Esophagus muscularis mucosa (tissue), 4 donors: ENCODE measurements around the gene CTIF. TPM values are rescaled to one million over a fixed set of nuclear protein-coding genes. Genes with fewer than 3 reads are reported as not detected.
"Not testable (repeated sequence)": the region's sequence is repeated elsewhere in the genome, so short reads cannot be mapped to it uniquely, and the experiment has no call there.

Source experiments
- DNase-seq: peaks from one replicate; pipeline ENCODE4 v3.0.0-alpha.2; 2017; ENCODE audit errors: extremely low spot score
- H3K27ac ChIP-seq, 4 donors: fragments of 200-600 bp; sonication (generic); replicated peaks in 1 of 4; 1 replicate in 3 of 4; 2 replicates in 1 of 4; pipeline ENCODE4 v1.5.1; 2016 to 2019; ENCODE audit warnings: mild to moderate bottlenecking in 1 of 4
- H3K27me3 ChIP-seq, 4 donors: fragments of 200-600 bp; sonication (generic); one replicate each; pipeline versions ENCODE4 v1.5.1 to v1.6.0; 2016 to 2019
- H3K36me3 ChIP-seq, 4 donors: fragments of 200-600 bp; sonication (generic); one replicate each; pipeline ENCODE4 v1.5.1; 2016 to 2019
- H3K4me1 ChIP-seq, 4 donors: fragments of 200-600 bp; sonication (generic); one replicate each; pipeline ENCODE4 v1.5.1; 2016 to 2019
- H3K4me3 ChIP-seq, 4 donors: fragments of 200-600 bp; sonication (generic); 1 replicate in 2 of 4; 2 replicates in 2 of 4; pipeline ENCODE4 v1.5.1; 2016 to 2019; ENCODE audit warnings: mild to moderate bottlenecking in 4 of 4, moderate library complexity in 1 of 4
- H3K9me3 ChIP-seq, 4 donors: fragments of 200-600 bp; sonication (generic); 1 replicate in 3 of 4; 2 replicates in 1 of 4; pipeline ENCODE4 v1.5.1; 2016 to 2019
- EP300 ChIP-seq: sonication (generic); formaldehyde crosslinking; IDR thresholded peaks from one replicate; pipeline ENCODE4 v1.6.1; 2017; ENCODE audit warnings: antibody characterized with exemption
- POLR2A ChIP-seq: fragments of 450-650 bp; IDR thresholded peaks from one replicate; pipeline ENCODE4 v1.6.1; 2017; ENCODE audit warnings: antibody characterized with exemption, moderate library complexity, mild to moderate bottlenecking, low read depth
- POLR2AphosphoS5 ChIP-seq, 2 donors: sonication (generic); formaldehyde crosslinking; IDR thresholded peaks; one replicate each; pipeline ENCODE4 v1.6.1; 2017; ENCODE audit warnings: antibody characterized with exemption in 2 of 2
- WGBS: methylation state at CpG from one replicate; pipeline ENCODE4 v1.1.5; 2018; 5-methylcytosine and 5-hydroxymethylcytosine counted together
- intact Hi-C: fragments of 100-400 bp; cut with DNase I; formaldehyde crosslinking; loops from one replicate; pipeline ENCODE4 v1.15.1; 2023
- total RNA-seq, 4 donors: library from RNA; depleted of rRNA; stranded (reverse); fragments of >200 nt; gene quantifications; one replicate each; pipeline versions ENCODE4 v1.1.0 to v1.2.1, GENCODE V29; 2016
- TF ChIP-seq, protein P1 (sequence below), 3 experiments: fragments of 200-600 bp in 2 of 3; fragments of 450-650 bp in 1 of 3; sonication (generic) in 2 of 3; IDR thresholded peaks; one replicate each; pipeline ENCODE4 v1.5.1; 2017 to 2019; ENCODE audit warnings: antibody characterized with exemption in 3 of 3, mild to moderate bottlenecking in 2 of 3, moderate library complexity in 1 of 3

The CTIF gene
- total RNA-seq, 4 donors from 2014 or later, result 63.1 to 137 (median 87.7) TPM

DNA sequence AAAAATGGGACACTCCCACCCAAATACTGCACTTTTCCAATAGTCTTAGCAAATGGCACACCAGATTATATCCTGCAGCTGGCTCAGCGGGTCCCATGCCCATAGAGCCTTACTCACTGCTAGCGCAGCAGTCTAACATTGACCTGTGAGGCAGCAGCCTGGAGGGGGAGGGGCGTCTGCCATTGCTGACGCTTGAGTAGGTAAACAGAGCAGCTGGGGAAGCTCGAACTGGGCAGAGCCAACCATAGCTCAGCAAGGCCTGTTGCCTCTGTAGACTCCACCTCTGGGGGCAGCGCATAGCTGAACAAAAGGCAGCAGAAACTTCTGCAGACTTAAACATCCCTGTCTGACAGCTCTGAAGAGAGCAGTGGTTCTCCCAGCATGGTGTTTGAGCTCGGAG lies 110.4 kb downstream of the CTIF start:
- no peaks in the 10 kb centered on the region for H3K36me3 ChIP-seq
- no peak overlapping the region for H3K27ac ChIP-seq
- H3K4me1 ChIP-seq, result peaks cover 0 to 10% (median 6%) of the 10 kb centered on the region in 4 donors
- WGBS, result 81% methylated on average over 6 of the region's 7 CpGs
- intact Hi-C loops, result no loop called here
- H3K4me3 ChIP-seq, result no peak overlapping the region
- TF ChIP-seq POLR2AphosphoS5 (IDR thresholded peaks at IDR 0.05), result no peak
- no peaks in the 10 kb centered on the region for H3K9me3 ChIP-seq
- no peaks in the 10 kb centered on the region for H3K27me3 ChIP-seq
- no peak for DNase-seq

DNA sequence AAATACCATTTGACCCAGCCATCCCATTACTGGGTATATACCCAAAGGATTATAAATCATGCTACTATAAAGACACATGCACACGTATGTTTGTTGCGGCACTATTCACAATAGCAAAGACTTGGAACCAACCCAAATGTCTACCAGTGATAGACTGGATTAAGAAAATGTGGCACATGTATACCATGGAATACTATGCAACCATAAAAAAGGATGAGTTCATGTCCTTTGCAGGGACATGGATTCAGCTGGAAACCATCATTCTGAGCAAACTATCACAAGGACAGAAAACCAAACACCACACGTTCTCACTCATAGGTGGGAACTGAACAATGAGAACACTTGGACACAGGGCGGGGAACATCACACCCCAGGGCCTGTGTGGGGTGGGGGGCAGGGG lies 115.8 kb downstream of the CTIF start:
- DNase-seq, intact Hi-C loops, H3K4me3 ChIP-seq, H3K27me3 ChIP-seq, H3K27ac ChIP-seq, H3K36me3 ChIP-seq, H3K9me3 ChIP-seq: not testable (repeated sequence)
- peaks cover 5 to 30% (median 20%) of the 10 kb centered on the region in 4 donors for H3K4me1 ChIP-seq
- 94% methylated on average over 4 of the region's 4 CpGs for WGBS

GRCh38 chr18:48655508-48655907 lies 116.7 kb downstream of the CTIF start:
- no peaks in the 10 kb centered on the region for H3K36me3 ChIP-seq
- no peak overlapping the region for H3K4me3 ChIP-seq
- no peak for TF ChIP-seq POLR2AphosphoS5 (IDR thresholded peaks at IDR 0.05)
- no peak for TF ChIP-seq POLR2A
- TF ChIP-seq EP300, result no peak
- TF ChIP-seq, protein P1, sequence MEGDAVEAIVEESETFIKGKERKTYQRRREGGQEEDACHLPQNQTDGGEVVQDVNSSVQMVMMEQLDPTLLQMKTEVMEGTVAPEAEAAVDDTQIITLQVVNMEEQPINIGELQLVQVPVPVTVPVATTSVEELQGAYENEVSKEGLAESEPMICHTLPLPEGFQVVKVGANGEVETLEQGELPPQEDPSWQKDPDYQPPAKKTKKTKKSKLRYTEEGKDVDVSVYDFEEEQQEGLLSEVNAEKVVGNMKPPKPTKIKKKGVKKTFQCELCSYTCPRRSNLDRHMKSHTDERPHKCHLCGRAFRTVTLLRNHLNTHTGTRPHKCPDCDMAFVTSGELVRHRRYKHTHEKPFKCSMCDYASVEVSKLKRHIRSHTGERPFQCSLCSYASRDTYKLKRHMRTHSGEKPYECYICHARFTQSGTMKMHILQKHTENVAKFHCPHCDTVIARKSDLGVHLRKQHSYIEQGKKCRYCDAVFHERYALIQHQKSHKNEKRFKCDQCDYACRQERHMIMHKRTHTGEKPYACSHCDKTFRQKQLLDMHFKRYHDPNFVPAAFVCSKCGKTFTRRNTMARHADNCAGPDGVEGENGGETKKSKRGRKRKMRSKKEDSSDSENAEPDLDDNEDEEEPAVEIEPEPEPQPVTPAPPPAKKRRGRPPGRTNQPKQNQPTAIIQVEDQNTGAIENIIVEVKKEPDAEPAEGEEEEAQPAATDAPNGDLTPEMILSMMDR (IDR thresholded peaks at IDR 0.05), result no peak
- peaks cover 6 to 39% (median 25%) of the 10 kb centered on the region in 4 donors for H3K4me1 ChIP-seq
- no peaks in the 10 kb centered on the region for H3K9me3 ChIP-seq
- intact Hi-C loops, result no loop called here
- no peak for DNase-seq
- no peak overlapping the region for H3K27ac ChIP-seq
- 69% methylated on average over 2 of the region's 2 CpGs for whole genome bisulfite sequencing
- H3K27me3 ChIP-seq, result no peaks in the 10 kb centered on the region

DNA sequence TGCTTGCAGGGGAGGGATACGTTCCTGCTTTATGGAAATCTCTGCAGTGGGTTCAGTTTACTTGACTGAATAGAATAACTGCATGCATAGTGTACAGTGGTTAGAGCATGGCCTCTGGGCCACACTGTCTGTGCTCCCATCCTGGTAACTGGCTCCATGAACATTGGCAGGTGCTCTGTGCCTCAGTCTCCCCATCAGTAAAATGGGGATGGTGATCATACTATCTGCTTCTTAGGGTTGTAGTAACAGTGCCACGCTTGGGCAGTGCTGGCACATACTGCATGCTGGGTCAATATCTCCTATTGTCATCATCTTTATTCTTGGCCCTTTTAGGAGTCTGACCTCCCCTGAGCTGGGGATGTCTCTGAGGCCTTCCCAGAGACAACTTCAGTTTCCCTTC lies 117.3 kb downstream of the CTIF start:
- DNase-seq, result no peak
- TF ChIP-seq, protein P1 (IDR thresholded peaks at IDR 0.05), result no peak
- TF ChIP-seq POLR2A (no peak), EP300 (no peak), POLR2AphosphoS5 (IDR thresholded peaks at IDR 0.05) (no peak)
- 92% methylated on average over 2 of the region's 2 CpGs for WGBS
- Histone ChIP-seq H3K4me3 (no peak overlapping the region), H3K4me1 (peaks cover 12 to 46% (median 31%) of the 10 kb centered on the region in 4 donors), H3K27me3 (no peaks in the 10 kb centered on the region), H3K27ac (no peak overlapping the region), H3K9me3 (no peaks in the 10 kb centered on the region), H3K36me3 (no peaks in the 10 kb centered on the region)
- intact Hi-C loops, result no loop called here

DNA sequence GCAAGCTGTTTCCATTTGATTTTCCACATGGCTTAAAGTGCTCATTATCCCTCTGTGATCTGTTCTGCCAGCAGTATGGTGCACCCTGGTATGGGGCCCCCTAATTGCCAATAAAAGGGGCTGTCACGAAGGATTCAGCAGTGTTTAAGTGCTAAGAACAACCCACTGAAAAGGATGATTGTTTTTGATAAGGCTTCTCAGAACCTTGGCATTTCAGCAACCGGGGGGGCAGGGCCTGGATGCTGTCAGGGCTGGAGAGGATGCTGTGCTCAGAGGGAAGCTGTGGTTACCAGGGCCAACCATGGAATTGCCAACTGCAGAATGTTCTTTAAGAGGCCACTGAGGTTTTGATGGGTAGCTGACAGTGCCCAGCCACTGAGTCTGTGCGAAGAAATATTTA lies 117.8 kb downstream of the CTIF start:
- H3K36me3 ChIP-seq, result no peaks in the 10 kb centered on the region
- H3K4me3 ChIP-seq, result no peak overlapping the region
- WGBS, result 80% methylated on average over 3 of the region's 3 CpGs
- no peak overlapping the region for H3K27ac ChIP-seq
- H3K9me3 ChIP-seq, result no peaks in the 10 kb centered on the region
- intact Hi-C loops, result no loop called here
- TF ChIP-seq POLR2A, result no peak
- TF ChIP-seq POLR2AphosphoS5 (IDR thresholded peaks at IDR 0.05), result no peak
- peaks cover 14 to 50% (median 35%) of the 10 kb centered on the region in 4 donors for H3K4me1 ChIP-seq
- DNase-seq, result no peak
- no peaks in the 10 kb centered on the region for H3K27me3 ChIP-seq

DNA sequence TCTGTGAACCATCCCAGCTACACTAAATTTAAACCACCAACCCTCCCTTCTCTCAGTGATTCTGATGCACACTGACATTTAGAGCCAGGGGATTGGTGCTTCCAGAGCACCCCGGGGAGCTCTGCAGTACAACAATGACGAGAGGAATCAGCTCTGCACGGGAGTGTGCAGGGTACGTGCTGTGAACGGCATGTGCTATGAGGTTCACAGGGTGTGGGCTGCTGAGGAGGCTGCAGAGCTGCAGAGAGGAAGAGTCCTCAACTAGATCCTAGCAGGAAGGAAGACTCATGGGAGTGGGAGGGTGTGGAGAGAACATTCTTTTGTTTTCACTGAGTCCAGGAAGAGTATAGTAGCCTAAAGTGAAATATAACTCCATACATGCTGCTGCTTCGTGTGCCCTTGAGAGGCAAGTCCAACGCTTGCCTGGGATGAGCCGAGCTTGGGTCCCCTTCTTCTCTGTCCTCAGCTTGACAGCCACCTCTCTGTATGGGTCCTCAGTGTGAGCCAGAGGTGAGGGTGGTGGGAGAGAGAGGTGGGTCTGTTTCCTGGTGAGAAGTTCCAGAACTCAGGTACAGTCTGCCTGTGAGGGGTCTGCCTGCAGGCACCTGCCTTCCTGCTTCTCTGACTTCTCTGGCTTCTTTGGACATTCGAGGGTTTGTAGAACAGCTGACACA lies 118.8 kb downstream of the CTIF start:
- Histone ChIP-seq H3K9me3 (no peaks in the 10 kb centered on the region), H3K4me1 (peaks cover 14 to 60% (median 44%) of the 10 kb centered on the region in 4 donors)
- intact Hi-C loops, result no loop called here

More for the DNA sequence above, 118.8 kb downstream of the CTIF start:
- Histone ChIP-seq H3K27ac (no peak overlapping the region), H3K27me3 (no peaks in the 10 kb centered on the region), H3K36me3 (no peaks in the 10 kb centered on the region), H3K4me3 (no peak overlapping the region)
- TF ChIP-seq, protein P1 (IDR thresholded peaks at IDR 0.05), result no peak
- 63% methylated on average over 9 of the region's 9 CpGs for WGBS
- no peak for DNase-seq
